Measurements from ENCODE around the gene TNS3. TPM values are rescaled to one million over a fixed set of nuclear protein-coding genes. Genes with fewer than 3 reads are reported as not detected.

Gene TNS3
- total and polyA plus RNA-seq, 2 of the 13 experiments (the other 11 are each of a cell fraction or from before 2014, with no cell fraction given), result 52.9 to 55.7 TPM

DNA sequence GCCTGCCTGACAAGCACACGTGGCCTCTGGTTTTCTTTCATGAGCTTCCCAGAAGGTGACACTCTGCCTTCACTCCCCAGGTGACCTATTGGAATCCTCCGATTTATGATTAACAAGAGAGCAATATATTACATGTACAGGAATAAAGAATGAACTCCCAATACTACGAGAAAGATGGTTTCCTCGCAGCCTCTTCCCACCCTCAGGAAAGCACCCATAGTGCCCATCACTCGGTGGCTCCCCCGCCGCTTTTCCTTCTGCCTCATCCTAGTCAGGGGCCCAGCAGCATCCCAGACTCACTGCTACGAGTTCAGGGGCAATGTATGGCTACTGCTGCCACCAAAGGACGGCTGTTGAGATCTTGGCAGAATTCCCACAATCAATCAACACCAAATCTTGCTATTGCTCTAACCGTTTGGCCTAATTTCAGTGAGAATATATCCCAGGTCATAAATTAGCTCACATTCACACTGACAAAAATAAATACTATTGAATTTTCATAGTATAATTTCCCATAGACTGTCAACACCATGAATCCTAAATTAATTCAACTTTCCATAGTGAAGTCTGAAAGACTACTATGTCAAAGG is 196.3 kb downstream of the TNS3 start:
- WGBS (ENCODE audit: low lambda C conversion rate), result 92% methylated on average over 10 of the region's 10 CpGs
- H3K27ac ChIP-seq (ENCODE audit: extremely low read length, insufficient read depth, low read length), result no peak overlapping the region
- no peak overlapping the region for H3K9ac ChIP-seq (ENCODE audit: insufficient read depth, low read depth, low read length)
- FAIRE-seq, result no peak
- no peak for DNase-seq (ENCODE audit: low spot score)
- no TSS peak for BruUV-seq (replicated peaks)
- POLR2A ChIA-PET, result interaction anchor here (1.0 kb wide), 1 partner anchor 89 kb away, joined by 3 read pairs; no protein-coding TSS in a partner anchor
- CTCF ChIA-PET (ENCODE audit: low intra/inter-chr PET ratio, low total read pairs), result no interaction called here
- ATAC-seq, result no peak
- H3K4me2 ChIP-seq (ENCODE audit: low read depth, low read length), result no peak overlapping the region
- H4K20me1 ChIP-seq (ENCODE audit: insufficient read depth, low read length), result peaks cover 45% of the 10 kb centered on the region
- H3K9me3 ChIP-seq (ENCODE audit: low read length), result no peaks in the 10 kb centered on the region
- no peak overlapping the region for H3K4me3 ChIP-seq (replicated peaks in 1 of 3; ENCODE audit: insufficient read depth in 1 of 3, low read depth in 2 of 3, low read length in 3 of 3)
- peaks cover 73% of the 10 kb centered on the region for H3K4me1 ChIP-seq (ENCODE audit: insufficient read depth, low read length)
- no peaks in the 10 kb centered on the region for H3K27me3 ChIP-seq (ENCODE audit: control insufficient read depth in 1 of 2, insufficient read depth in 2 of 2, low read length in 2 of 2)
- peaks cover 16% of the 10 kb centered on the region for H3K79me2 ChIP-seq (ENCODE audit: insufficient read depth, low read length)
- H3K36me3 ChIP-seq (replicated peaks in 1 of 2; ENCODE audit: control insufficient read depth in 1 of 2, insufficient read depth in 2 of 2, low read length in 2 of 2), result peaks cover 33 to 85% of the 10 kb centered on the region in 2 experiments
- no peak overlapping the region for H2AFZ ChIP-seq (ENCODE audit: low read length)
- intact Hi-C loops (cut with micrococcal nuclease; ENCODE audit: unreplicated experiment) (loop anchor here (10.0 kb wide), 1 partner anchor 121 kb away; no protein-coding TSS in a partner anchor), in situ Hi-C loops (cut with HindIII; ENCODE audit: extremely low pct_ligation_motif_present, low pct_unique_long_range_greater_than_20kb) (no loop called here)
- TF ChIP-seq TBX2 (CRISPR knock-in tag; IDR thresholded peaks at IDR 0.05; ENCODE audit: borderline replicate concordance) (no peak), MAFK (conservative IDR thresholded peaks at IDR 0.05 in 1 of 2, IDR thresholded peaks at IDR 0.05 in 1 of 2; ENCODE audit: low read length in 2 of 2) (no peak), POLR2AphosphoS2 (IDR thresholded peaks at IDR 0.05; ENCODE audit: low read depth, low read length) (no peak), ZFP37 (CRISPR knock-in tag; IDR thresholded peaks at IDR 0.05; ENCODE audit: borderline replicate concordance) (no peak), ZNF577 (CRISPR knock-in tag; IDR thresholded peaks at IDR 0.05; ENCODE audit: borderline replicate concordance, low read depth) (no peak), ZNF30 (CRISPR knock-in tag; IDR thresholded peaks at IDR 0.05) (no peak)
- TF ChIP-seq, protein P1, sequence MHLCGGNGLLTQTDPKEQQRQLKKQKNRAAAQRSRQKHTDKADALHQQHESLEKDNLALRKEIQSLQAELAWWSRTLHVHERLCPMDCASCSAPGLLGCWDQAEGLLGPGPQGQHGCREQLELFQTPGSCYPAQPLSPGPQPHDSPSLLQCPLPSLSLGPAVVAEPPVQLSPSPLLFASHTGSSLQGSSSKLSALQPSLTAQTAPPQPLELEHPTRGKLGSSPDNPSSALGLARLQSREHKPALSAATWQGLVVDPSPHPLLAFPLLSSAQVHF (CRISPR knock-in tag; IDR thresholded peaks at IDR 0.05), result no peak
- TF ChIP-seq, protein P2, sequence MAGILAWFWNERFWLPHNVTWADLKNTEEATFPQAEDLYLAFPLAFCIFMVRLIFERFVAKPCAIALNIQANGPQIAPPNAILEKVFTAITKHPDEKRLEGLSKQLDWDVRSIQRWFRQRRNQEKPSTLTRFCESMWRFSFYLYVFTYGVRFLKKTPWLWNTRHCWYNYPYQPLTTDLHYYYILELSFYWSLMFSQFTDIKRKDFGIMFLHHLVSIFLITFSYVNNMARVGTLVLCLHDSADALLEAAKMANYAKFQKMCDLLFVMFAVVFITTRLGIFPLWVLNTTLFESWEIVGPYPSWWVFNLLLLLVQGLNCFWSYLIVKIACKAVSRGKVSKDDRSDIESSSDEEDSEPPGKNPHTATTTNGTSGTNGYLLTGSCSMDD (CRISPR knock-in tag; IDR thresholded peaks at IDR 0.05), result no peak
- TF ChIP-seq, protein P3, sequence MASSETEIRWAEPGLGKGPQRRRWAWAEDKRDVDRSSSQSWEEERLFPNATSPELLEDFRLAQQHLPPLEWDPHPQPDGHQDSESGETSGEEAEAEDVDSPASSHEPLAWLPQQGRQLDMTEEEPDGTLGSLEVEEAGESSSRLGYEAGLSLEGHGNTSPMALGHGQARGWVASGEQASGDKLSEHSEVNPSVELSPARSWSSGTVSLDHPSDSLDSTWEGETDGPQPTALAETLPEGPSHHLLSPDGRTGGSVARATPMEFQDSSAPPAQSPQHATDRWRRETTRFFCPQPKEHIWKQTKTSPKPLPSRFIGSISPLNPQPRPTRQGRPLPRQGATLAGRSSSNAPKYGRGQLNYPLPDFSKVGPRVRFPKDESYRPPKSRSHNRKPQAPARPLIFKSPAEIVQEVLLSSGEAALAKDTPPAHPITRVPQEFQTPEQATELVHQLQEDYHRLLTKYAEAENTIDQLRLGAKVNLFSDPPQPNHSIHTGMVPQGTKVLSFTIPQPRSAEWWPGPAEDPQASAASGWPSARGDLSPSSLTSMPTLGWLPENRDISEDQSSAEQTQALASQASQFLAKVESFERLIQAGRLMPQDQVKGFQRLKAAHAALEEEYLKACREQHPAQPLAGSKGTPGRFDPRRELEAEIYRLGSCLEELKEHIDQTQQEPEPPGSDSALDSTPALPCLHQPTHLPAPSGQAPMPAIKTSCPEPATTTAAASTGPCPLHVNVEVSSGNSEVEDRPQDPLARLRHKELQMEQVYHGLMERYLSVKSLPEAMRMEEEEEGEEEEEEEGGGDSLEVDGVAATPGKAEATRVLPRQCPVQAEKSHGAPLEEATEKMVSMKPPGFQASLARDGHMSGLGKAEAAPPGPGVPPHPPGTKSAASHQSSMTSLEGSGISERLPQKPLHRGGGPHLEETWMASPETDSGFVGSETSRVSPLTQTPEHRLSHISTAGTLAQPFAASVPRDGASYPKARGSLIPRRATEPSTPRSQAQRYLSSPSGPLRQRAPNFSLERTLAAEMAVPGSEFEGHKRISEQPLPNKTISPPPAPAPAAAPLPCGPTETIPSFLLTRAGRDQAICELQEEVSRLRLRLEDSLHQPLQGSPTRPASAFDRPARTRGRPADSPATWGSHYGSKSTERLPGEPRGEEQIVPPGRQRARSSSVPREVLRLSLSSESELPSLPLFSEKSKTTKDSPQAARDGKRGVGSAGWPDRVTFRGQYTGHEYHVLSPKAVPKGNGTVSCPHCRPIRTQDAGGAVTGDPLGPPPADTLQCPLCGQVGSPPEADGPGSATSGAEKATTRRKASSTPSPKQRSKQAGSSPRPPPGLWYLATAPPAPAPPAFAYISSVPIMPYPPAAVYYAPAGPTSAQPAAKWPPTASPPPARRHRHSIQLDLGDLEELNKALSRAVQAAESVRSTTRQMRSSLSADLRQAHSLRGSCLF (CRISPR knock-in tag; IDR thresholded peaks at IDR 0.05; ENCODE audit: borderline replicate concordance), result no peak
- TF ChIP-seq, protein P4, sequence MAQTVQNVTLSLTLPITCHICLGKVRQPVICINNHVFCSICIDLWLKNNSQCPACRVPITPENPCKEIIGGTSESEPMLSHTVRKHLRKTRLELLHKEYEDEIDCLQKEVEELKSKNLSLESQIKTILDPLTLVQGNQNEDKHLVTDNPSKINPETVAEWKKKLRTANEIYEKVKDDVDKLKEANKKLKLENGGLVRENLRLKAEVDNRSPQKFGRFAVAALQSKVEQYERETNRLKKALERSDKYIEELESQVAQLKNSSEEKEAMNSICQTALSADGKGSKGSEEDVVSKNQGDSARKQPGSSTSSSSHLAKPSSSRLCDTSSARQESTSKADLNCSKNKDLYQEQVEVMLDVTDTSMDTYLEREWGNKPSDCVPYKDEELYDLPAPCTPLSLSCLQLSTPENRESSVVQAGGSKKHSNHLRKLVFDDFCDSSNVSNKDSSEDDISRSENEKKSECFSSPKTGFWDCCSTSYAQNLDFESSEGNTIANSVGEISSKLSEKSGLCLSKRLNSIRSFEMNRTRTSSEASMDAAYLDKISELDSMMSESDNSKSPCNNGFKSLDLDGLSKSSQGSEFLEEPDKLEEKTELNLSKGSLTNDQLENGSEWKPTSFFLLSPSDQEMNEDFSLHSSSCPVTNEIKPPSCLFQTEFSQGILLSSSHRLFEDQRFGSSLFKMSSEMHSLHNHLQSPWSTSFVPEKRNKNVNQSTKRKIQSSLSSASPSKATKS (CRISPR knock-in tag; IDR thresholded peaks at IDR 0.05), result no peak

All from HepG2 (cell line).